Measurements from ENCODE around the gene CALML3. TPM values are rescaled to one million over a fixed set of nuclear protein-coding genes. Genes with fewer than 3 reads are reported as not detected.

Gene CALML3
- total and polyA plus RNA-seq, 2 of the 8 experiments (the other 6 are each of a cell fraction or from before 2014, with no cell fraction given), result not detected

GRCh38 chr10:5575482-5576153, 50.9 kb downstream of the CALML3 start (continued):
- TF ChIP-seq ATF2 (IDR thresholded peaks at IDR 0.05; ENCODE audit: low read length) (no peak), CHD1 (IDR thresholded peaks at IDR 0.05; ENCODE audit: low read depth, low read length) (no peak), FOSL1 (IDR thresholded peaks at IDR 0.05; ENCODE audit: insufficient read depth, low read depth, low read length) (no peak), EGR1 (IDR thresholded peaks at IDR 0.05; ENCODE audit: borderline replicate concordance, low read depth, low read length) (no peak), CREB1 (IDR thresholded peaks at IDR 0.05) (no peak), TBP (IDR thresholded peaks at IDR 0.05; ENCODE audit: low read depth, low read length) (no peak)
- TF ChIP-seq, protein P1, sequence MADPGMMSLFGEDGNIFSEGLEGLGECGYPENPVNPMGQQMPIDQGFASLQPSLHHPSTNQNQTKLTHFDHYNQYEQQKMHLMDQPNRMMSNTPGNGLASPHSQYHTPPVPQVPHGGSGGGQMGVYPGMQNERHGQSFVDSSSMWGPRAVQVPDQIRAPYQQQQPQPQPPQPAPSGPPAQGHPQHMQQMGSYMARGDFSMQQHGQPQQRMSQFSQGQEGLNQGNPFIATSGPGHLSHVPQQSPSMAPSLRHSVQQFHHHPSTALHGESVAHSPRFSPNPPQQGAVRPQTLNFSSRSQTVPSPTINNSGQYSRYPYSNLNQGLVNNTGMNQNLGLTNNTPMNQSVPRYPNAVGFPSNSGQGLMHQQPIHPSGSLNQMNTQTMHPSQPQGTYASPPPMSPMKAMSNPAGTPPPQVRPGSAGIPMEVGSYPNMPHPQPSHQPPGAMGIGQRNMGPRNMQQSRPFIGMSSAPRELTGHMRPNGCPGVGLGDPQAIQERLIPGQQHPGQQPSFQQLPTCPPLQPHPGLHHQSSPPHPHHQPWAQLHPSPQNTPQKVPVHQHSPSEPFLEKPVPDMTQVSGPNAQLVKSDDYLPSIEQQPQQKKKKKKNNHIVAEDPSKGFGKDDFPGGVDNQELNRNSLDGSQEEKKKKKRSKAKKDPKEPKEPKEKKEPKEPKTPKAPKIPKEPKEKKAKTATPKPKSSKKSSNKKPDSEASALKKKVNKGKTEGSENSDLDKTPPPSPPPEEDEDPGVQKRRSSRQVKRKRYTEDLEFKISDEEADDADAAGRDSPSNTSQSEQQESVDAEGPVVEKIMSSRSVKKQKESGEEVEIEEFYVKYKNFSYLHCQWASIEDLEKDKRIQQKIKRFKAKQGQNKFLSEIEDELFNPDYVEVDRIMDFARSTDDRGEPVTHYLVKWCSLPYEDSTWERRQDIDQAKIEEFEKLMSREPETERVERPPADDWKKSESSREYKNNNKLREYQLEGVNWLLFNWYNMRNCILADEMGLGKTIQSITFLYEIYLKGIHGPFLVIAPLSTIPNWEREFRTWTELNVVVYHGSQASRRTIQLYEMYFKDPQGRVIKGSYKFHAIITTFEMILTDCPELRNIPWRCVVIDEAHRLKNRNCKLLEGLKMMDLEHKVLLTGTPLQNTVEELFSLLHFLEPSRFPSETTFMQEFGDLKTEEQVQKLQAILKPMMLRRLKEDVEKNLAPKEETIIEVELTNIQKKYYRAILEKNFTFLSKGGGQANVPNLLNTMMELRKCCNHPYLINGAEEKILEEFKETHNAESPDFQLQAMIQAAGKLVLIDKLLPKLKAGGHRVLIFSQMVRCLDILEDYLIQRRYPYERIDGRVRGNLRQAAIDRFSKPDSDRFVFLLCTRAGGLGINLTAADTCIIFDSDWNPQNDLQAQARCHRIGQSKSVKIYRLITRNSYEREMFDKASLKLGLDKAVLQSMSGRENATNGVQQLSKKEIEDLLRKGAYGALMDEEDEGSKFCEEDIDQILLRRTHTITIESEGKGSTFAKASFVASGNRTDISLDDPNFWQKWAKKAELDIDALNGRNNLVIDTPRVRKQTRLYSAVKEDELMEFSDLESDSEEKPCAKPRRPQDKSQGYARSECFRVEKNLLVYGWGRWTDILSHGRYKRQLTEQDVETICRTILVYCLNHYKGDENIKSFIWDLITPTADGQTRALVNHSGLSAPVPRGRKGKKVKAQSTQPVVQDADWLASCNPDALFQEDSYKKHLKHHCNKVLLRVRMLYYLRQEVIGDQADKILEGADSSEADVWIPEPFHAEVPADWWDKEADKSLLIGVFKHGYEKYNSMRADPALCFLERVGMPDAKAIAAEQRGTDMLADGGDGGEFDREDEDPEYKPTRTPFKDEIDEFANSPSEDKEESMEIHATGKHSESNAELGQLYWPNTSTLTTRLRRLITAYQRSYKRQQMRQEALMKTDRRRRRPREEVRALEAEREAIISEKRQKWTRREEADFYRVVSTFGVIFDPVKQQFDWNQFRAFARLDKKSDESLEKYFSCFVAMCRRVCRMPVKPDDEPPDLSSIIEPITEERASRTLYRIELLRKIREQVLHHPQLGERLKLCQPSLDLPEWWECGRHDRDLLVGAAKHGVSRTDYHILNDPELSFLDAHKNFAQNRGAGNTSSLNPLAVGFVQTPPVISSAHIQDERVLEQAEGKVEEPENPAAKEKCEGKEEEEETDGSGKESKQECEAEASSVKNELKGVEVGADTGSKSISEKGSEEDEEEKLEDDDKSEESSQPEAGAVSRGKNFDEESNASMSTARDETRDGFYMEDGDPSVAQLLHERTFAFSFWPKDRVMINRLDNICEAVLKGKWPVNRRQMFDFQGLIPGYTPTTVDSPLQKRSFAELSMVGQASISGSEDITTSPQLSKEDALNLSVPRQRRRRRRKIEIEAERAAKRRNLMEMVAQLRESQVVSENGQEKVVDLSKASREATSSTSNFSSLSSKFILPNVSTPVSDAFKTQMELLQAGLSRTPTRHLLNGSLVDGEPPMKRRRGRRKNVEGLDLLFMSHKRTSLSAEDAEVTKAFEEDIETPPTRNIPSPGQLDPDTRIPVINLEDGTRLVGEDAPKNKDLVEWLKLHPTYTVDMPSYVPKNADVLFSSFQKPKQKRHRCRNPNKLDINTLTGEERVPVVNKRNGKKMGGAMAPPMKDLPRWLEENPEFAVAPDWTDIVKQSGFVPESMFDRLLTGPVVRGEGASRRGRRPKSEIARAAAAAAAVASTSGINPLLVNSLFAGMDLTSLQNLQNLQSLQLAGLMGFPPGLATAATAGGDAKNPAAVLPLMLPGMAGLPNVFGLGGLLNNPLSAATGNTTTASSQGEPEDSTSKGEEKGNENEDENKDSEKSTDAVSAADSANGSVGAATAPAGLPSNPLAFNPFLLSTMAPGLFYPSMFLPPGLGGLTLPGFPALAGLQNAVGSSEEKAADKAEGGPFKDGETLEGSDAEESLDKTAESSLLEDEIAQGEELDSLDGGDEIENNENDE (IDR thresholded peaks at IDR 0.05; ENCODE audit: insufficient replicate concordance, low read length), result no peak

Data from H1 (cell line).